Testis (tissue), 3 donors: Measurements from ENCODE around the gene ZNF821. TPM values are rescaled to one million over a fixed set of nuclear protein-coding genes. Genes with fewer than 3 reads are reported as not detected.

Experiments used
- DNase-seq: peaks from one replicate; pipeline ENCODE4 v3.0.0-alpha.2; 2019
- H3K27ac ChIP-seq, 2 donors: fragments of 200-600 bp; sonication (generic); one replicate each; pipeline ENCODE4 v1.5.1; 2019
- H3K27me3 ChIP-seq: fragments of 200-600 bp; sonication (generic); one replicate; pipeline ENCODE4 v1.5.1; 2019
- H3K36me3 ChIP-seq: fragments of 200-600 bp; sonication (generic); one replicate; pipeline ENCODE4 v1.5.1; 2017; ENCODE audit warnings: low read depth; ENCODE audit errors: missing control alignments
- H3K4me1 ChIP-seq: fragments of 200-600 bp; sonication (generic); one replicate; pipeline ENCODE4 v1.5.1; 2019
- H3K4me3 ChIP-seq, 2 donors: fragments of 200-600 bp; sonication (generic); one replicate each; pipeline ENCODE4 v1.5.1; 2017 to 2019
- H3K9me3 ChIP-seq: fragments of 200-600 bp; sonication (generic); one replicate; pipeline ENCODE4 v1.5.1; 2017
- POLR2A ChIP-seq: fragments of 450-650 bp; IDR thresholded peaks from one replicate; pipeline ENCODE4 v1.6.1; 2017; ENCODE audit warnings: antibody characterized with exemption, mild to moderate bottlenecking, moderate library complexity
- WGBS, 2 donors: methylation state at CpG; one replicate each; pipeline ENCODE4 v1.1.5; 2018; 5-methylcytosine and 5-hydroxymethylcytosine counted together
- intact Hi-C: fragments of 100-400 bp; cut with DNase I; formaldehyde crosslinking; loops from one replicate; pipeline ENCODE4 v1.15.1; 2023; ENCODE audit warnings: low total_unique reads
- polyA plus RNA-seq: library from polyadenylated mRNA; stranded (reverse); fragments of 350-450 nt; fragmentation: Illumina TruSeq; extraction: RNeasy Lipid Tissue Mini Kit (QIAGEN cat#74804); gene quantifications from one replicate; pipeline ENCODE4 v1.2.3, GENCODE V29; 2014; ENCODE audit warnings: low read depth, low replicate concordance; ENCODE audit not compliant: insufficient read depth
- total RNA-seq, 2 donors: library from RNA; depleted of rRNA; stranded (reverse); fragments of >200 nt; gene quantifications; one replicate each; pipeline ENCODE4 v1.2.3, GENCODE V29; 2016
- TF ChIP-seq, protein P1 (sequence below), 3 experiments: fragments of 450-650 bp in 2 of 3; fragments of 200-600 bp in 1 of 3; sonication (generic) in 1 of 3; IDR thresholded peaks; one replicate each; pipeline ENCODE4 v1.5.1; 2016 to 2019; ENCODE audit warnings: antibody characterized with exemption in 3 of 3, mild to moderate bottlenecking in 2 of 3, moderate library complexity in 1 of 3

Gene ZNF821
- total and polyA plus RNA-seq, 3 donors from 2014 or later = 30.5 to 74.3 (median 57.4) TPM

DNA sequence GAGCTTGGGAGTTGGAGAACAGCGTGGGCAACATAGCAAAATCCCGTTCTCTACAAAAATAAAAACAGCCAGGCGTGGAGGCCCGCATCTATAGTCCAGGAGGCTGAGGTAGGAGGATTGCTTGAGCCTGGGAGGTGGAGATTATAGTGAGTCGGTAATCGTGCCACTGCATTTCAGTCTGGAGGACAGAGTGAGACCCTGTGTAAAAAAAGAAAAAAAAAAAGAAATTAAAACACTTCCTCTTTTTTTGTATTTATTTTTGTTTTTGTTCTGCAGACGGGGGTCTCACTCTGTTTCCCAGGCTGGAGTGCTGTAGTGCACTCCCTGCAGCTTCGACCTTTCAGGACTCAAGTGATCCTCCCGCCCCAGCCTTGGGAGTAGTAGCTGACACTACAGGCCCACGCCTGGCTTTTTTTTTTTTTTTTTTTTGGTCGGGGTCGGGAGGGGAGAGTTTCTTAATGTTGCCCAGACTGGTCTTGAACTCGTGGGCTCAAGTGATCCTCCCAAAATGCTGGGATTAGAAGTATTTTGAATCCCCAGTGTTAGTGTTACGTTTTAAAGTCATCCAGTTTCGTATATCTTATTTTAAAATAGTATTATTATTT is 12.9 kb upstream of the ZNF821 start:
- H3K9me3 ChIP-seq = no peaks in the 10 kb centered on the region
- WGBS, 2 donors = 22 to 33% methylated on average over 15 of the region's 15 CpGs
- H3K4me1 ChIP-seq = peaks cover 35% of the 10 kb centered on the region
- TF ChIP-seq POLR2A = no peak
- H3K27ac ChIP-seq = peak overlapping the region; percentile 98
- no peaks in the 10 kb centered on the region for H3K27me3 ChIP-seq
- no peak for DNase-seq
- H3K36me3 ChIP-seq = no peaks in the 10 kb centered on the region
- intact Hi-C loops = no loop called here
- H3K4me3 ChIP-seq = peak overlapping the region in 1 of 2 donors; percentile 86

DNA sequence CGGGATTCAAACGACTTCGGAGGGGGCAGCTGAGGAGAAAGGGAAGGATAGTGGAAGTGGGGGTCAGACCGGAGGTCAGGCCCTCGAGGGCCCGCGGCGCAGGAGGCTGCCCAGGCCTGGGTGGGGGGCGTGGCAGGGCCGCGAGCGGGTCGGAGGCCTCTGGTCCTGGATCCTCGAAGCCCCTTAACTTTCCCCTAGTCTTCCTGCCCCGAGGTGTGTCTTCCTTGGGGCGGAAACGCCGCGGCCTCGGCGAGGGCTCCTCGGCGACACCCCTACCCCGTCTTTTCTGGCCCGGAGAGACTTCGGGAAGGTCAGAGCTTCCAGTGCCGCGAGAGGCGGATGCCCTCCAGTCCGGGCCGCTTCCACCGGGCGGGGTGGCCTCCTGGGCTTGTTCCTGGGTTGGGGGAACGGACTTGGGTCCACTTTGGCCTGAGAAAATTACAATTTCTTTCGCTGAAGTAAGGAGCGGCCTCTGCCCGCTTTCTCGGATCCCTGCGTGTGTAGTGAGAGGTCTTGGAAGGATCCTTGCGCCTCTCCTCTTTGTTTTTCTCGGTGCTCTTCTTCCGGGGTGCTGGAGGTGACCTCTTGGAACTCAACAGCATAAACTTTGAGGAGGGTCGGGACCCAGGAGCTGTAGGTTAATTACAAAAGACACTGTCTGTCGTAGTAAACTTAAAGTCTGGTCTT is 11.8 kb upstream of the ZNF821 start:
- H3K27me3 ChIP-seq = no peaks in the 10 kb centered on the region
- no peak for TF ChIP-seq POLR2A
- TF ChIP-seq, protein P1, sequence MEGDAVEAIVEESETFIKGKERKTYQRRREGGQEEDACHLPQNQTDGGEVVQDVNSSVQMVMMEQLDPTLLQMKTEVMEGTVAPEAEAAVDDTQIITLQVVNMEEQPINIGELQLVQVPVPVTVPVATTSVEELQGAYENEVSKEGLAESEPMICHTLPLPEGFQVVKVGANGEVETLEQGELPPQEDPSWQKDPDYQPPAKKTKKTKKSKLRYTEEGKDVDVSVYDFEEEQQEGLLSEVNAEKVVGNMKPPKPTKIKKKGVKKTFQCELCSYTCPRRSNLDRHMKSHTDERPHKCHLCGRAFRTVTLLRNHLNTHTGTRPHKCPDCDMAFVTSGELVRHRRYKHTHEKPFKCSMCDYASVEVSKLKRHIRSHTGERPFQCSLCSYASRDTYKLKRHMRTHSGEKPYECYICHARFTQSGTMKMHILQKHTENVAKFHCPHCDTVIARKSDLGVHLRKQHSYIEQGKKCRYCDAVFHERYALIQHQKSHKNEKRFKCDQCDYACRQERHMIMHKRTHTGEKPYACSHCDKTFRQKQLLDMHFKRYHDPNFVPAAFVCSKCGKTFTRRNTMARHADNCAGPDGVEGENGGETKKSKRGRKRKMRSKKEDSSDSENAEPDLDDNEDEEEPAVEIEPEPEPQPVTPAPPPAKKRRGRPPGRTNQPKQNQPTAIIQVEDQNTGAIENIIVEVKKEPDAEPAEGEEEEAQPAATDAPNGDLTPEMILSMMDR (IDR thresholded peaks at IDR 0.05) = no peak
- H3K36me3 ChIP-seq = no peaks in the 10 kb centered on the region
- WGBS, 2 donors = 0 to 1% methylated on average over 39 to 44 of the region's 44 CpGs
- H3K4me3 ChIP-seq = peak overlapping the region; percentile 86 to 97
- H3K4me1 ChIP-seq = peaks cover 35% of the 10 kb centered on the region
- H3K9me3 ChIP-seq = no peaks in the 10 kb centered on the region
- DNase-seq = no peak
- intact Hi-C loops = no loop called here
- peak overlapping the region; percentile 98 for H3K27ac ChIP-seq

DNA sequence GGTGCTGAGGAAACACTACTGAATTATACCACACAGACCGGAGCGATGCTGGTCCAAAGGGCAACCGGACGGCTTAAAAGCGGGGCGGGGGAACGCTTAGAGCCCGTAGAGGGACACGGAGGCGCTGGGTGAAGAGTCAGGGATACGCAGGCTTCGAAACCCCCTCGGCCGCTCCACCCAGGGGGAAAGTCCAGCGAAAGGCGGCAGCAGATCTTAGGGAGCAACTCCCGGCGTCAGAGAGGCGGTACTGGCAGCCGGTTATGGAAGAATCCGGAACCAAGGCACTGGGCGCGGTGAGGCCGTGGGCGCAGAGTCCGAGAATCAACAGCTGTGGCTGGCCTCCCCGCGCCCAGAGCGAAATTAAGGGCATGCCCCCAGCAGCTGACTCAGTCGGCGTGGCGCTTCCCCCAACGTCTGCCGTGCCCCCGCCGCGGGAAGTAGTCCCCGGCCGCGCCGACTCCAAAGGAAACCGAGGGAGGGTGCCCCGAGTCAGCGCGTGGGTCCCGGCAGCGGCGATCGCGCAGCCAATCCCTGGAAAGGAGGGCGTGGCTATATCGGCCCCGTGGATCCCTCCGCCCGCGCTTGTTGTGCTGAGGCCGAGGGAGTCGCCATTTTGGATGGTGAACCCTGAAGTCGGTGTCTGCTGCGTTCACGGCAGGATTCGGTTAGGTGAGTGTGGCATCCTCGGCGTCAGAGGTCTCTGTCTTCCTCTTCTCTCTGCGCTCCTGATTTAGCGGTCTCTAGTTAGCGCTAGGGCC is 11.1 kb upstream of the ZNF821 start, which contains the start of gene IST1:
IST1 (plus strand) TSS at position 611 of the 758 bp plus-strand sequence. CDS start 20,110 bp downstream, outside the sequence.
- peaks cover 29% of the 10 kb centered on the region for H3K4me1 ChIP-seq
- H3K9me3 ChIP-seq = no peaks in the 10 kb centered on the region
- no peaks in the 10 kb centered on the region for H3K27me3 ChIP-seq
- intact Hi-C loops = no loop called here
- 0 to 1% methylated on average over 28 to 45 of the region's 67 CpGs for WGBS, 2 donors
- no peaks in the 10 kb centered on the region for H3K36me3 ChIP-seq
- DNase-seq = peak; percentile 99
- peak within 1 kb of the TSS; percentile 98 for H3K27ac ChIP-seq
- peak within 1 kb of the TSS; percentile 86 to 97 for H3K4me3 ChIP-seq
- TF ChIP-seq, protein P1 (IDR thresholded peaks at IDR 0.05) = no peak
- TF ChIP-seq POLR2A = peak; percentile 48

DNA sequence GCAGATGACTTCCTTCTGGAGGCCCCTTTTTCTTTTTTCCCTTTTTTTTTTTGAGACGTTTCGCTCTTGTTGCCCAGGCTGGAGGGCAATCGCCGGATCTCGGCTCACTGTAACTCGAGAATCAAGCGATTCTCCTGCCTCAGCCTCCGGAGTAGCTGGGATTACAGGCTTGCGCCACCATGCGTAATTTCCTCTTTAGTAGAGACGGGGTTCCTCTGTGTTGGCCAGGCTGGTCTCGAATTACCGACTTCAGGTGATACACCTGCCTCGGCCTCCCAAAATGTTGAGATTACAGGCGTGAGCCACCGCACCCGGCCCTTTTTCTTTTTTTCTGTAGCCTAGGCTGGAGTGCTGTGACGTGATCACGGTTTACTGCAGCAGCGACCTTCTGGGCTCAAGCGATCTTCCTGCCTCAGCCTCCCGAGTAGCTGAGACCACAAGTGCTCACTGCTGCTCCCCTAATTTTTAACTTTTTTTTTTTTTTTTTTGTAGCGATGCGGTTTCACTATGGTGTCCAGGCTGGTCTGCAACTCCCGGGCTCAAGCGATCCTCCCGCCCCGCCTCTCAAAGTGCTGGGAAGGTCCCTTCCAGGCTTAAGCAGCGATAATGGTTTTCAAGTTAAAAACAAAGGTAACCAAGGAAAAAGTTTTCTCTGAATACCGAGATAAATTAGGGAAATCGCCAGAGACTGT is 10.4 kb upstream of the ZNF821 start:
- Histone ChIP-seq H3K27ac (peak overlapping the region; percentile 98), H3K4me3 (peak overlapping the region; percentile 86 to 97), H3K27me3 (no peaks in the 10 kb centered on the region), H3K36me3 (no peaks in the 10 kb centered on the region), H3K9me3 (no peaks in the 10 kb centered on the region), H3K4me1 (peaks cover 24% of the 10 kb centered on the region)
- TF ChIP-seq, protein P1 (IDR thresholded peaks at IDR 0.05) = no peak
- no peak for TF ChIP-seq POLR2A
- 0 to 1% methylated on average over 31 of the region's 31 CpGs for WGBS, 2 donors
- intact Hi-C loops = no loop called here
- peak; percentile 72 for DNase-seq

DNA sequence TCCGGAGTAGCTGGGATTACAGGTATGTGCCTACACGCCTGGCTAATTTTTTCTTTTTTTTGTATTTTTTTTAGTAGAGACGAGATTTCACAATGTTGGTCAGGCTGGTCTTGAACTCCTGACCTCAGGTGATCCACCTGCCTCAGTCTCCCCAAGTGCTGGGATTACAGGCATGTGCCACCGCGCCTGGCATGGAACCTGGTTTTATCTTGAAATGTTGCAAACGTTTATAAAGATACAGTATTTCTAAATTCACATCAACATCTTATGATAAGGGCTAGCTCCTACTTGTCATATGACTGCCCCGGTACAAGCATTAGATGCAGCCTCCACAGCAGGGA is 9.9 kb upstream of the ZNF821 start:
- intact Hi-C loops = no loop called here
- Histone ChIP-seq H3K9me3 (no peaks in the 10 kb centered on the region), H3K4me1 (peaks cover 21% of the 10 kb centered on the region), H3K4me3 (peak overlapping the region; percentile 86 to 97), H3K27ac (peak overlapping the region; percentile 98), H3K27me3 (no peaks in the 10 kb centered on the region), H3K36me3 (no peaks in the 10 kb centered on the region)
- DNase-seq = peak; percentile 71
- TF ChIP-seq, protein P1 (IDR thresholded peaks at IDR 0.05) = no peak
- TF ChIP-seq POLR2A = no peak
- WGBS, 2 donors = 33 to 35% methylated on average over 7 of the region's 7 CpGs
